GM21381 (cell line): ENCODE data around the gene CAMK1.

ENCODE experiments used
- ATAC-seq: cut with Tn5 transposase; IDR thresholded peaks from one replicate; pipeline ENCODE4 v1.9.1; 2021; ENCODE audit warnings: mild to moderate bottlenecking, moderate library complexity; ENCODE audit not compliant: unreplicated experiment

CAMK1 gene

DNA sequence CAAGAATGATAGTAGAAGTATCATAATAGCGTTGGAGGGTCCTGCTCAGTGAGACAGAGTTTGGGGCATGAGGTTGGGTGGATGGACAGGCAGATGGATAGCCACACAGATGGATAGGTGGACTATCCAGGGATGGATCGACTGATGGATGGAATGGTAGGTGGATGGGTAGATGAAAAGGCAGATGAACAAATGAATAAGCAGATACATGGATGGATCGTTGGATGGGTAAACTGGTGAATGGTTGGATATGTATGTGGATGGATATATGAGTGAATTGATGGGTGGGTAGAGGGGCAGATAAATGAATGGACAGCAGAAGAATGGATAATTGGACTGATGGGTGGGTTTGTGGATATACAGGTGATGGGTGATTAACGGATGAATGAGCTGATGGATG, 56.6 kb downstream of the CAMK1 start:
- no peak for ATAC-seq

DNA sequence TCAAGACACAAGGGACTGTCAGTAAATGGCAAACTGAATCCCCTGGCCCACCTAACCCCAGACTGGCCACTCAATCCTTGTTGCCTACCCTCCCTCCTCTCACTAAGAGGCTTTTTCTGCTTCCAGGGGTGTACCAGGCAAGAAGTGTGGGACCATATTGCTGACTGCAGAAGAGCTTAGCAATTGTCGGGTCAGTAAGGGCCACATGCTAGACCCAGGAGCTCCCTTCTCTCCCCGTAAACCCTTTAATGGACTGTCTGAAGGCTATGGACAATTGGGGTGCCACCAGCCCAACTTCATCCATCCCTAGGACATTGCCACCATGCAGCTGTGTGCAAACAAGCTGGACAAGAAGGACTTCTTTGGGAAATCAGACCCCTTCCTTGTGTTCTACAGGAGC, 57.3 kb downstream of the CAMK1 start:
- ATAC-seq: no peak

DNA sequence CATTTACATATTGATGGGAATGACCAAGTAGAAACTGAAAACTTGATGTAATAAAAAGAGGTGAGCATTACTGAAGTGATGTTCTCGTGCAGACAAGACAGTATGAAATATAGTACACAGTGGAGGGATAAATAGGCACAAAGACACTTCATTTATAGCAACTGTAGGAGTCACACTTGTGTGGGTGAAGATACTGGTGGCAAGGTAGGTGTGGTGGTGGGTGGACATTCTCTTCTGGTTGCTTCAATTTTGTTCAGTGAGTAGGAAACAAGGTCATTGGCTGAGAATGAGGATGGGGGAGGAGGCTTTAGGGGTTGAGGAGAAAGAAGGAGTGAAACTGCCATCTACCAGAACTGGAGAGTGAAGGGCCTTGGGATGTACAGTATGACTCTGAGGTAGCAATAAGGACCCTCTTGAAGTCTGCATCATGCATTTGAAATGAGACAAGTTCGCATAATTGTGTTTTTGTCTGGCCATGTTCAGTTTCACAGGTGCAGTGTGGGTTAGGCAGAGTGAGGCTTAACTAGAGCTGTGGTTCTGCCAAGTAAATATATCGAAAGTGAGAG, 59.5 kb downstream of the CAMK1 start:
- ATAC-seq: no peak
